HPDE6-E6E7 (cell line): Measurements from ENCODE around the gene GLRX.
A peak's percentile ranks its signal among the peaks of the same experiment; 100 is the strongest.
"Not testable (repeated sequence)": the region's sequence is repeated elsewhere in the genome, so short reads cannot be mapped to it uniquely, and the experiment has no call there.

Source experiments
- DNase-seq: peaks from one replicate; pipeline ENCODE4 v3.0.0; 2011; ENCODE audit warnings: missing footprints; ENCODE audit errors: extremely low spot score

The GLRX gene, protein sequence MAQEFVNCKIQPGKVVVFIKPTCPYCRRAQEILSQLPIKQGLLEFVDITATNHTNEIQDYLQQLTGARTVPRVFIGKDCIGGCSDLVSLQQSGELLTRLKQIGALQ

DNA sequence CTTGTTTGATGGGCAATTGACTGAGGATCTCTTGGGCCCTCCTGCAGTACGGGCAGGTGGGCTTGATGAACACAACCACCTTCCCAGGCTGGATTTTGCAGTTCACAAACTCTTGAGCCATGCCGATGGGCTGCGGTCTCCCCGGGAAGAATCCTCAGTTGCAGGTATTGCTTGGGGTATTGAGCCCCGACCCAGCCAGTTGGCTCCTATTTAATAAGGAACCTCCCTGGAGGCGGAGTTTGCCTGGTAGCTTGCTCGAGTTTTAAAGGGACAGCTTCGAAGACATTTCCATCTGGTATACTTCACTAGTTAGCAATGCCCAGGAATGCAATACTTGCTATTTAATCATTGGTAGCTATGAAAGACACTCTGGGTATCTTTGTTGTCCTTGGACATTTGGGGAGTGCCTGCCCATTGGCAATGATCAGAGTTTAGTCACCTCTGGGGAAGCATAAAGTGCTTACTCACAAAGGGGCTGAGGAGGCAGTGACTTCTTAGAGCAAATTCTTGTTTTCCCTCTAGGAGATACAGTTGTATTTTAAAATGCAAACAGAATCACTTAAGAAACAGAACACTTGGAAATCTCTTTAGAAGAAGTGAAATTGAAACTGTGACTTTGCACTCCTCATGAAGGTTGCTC, at the start of gene GLRX:
Gene GLRX (minus strand): TSS at position 185 of the 640 bp plus-strand sequence. CDS start 64 bp downstream, at position 121.
- peak; percentile 86 for DNase-seq

DNA sequence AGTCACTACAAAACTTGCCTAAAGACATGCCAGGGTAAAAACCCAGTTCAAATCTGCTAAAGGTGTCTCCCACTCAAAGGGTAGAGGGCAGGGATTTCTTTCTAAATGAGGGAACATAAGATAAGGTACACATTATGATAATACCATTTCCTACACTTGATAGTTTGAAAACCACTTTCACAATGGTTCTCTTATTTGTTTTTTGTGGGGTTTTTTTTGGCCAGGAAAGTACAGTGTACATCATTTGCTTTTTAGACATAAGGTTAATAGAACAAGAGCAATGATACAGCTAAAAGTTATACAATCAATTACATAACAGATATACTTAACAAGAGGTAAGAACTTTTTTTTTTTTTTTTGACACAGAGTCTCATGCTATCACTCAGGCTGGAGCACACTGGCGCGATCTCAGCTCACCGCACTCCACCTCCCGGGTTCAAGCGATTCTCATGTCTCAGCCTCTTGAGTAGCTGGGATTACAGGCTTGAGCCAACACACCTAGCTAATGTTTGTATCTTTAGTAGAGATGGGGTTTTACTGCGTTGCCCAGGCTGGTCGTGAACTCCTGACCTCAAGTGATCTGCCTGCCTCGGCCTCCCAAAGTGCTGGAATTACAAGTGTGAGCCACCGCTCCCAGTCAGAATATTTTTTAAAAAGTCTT, 48.8 kb upstream of the GLRX start:
- no peak for DNase-seq

DNA sequence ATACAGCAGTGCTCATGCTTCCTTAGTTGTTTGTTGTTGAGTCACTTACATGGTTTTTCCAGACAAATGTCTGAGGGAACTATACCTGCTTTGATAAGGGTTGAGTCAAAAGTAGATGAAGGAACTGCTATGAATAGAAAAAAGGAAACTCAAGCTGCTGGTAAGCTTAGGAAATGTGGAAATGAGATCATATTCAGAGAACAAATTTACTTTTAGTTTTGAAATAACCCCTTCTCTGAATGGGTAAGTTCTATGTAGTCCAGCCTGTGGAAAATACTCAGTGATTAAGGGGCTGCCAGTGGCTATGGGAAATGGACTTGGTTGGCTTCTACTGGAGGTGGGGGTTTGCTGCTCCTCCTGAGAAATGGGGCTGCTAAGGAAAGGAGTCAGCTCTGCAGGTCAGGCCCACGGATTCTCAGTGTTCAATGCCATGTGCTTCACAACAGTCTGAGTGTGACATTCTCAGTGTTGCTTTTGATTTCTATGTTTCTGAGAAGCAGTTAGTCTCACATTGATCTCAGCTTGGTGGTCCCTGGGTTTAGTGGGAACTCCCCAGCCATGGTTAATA, 47.7 kb upstream of the GLRX start:
- no peak for DNase-seq

DNA sequence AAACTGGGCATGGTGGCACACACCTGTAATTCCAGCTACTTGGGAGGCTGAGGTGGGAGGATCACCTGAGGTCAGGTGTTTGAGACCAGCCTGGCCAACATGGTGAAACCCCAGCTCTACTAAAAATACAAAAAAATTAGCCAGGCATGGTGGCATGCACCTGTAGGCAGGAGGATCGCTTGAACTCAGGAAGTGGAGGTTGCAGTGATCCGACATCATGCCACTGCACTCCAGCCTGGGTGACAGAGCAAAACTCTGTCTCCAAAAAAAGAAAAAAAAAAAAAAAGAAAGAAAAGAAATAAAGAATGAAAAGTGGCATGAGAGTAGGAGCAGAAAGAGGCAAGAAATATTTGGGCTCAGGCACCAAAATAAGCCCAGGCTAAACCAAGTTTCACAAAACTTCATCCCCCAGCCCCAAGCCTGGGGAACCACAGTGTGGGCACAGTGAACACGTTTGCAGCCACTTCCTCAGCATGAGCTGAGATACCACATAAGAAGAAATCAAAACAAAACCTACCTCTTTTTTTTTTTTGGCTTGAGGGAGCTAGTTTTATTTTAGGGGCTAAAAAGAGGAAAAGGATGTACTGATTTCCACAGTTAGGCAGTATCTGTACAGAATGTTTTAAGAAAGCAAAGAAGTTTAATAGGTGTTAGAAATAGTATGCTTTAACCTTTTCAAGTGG, 46.8 kb upstream of the GLRX start:
- DNase-seq: not testable (repeated sequence)

DNA sequence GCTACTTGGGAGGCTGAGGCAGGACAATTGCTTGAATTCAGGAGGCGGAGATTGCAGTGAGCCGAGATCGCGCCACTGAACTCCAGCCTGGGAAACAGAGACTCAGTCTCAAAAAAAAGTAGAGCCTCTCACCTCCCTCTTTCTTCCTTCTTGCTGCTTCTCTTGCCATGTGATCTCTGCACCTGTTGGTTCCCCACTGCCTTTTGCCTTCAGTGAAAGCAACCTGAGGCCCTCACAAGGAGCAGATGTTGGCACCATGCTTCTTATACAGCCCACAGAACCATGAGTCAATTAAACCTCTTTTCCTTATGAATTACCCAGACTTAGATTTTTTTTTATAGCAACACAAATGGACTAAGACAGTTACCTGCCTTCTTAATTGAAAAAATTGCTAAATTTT, 45.6 kb upstream of the GLRX start:
- DNase-seq: no peak

DNA sequence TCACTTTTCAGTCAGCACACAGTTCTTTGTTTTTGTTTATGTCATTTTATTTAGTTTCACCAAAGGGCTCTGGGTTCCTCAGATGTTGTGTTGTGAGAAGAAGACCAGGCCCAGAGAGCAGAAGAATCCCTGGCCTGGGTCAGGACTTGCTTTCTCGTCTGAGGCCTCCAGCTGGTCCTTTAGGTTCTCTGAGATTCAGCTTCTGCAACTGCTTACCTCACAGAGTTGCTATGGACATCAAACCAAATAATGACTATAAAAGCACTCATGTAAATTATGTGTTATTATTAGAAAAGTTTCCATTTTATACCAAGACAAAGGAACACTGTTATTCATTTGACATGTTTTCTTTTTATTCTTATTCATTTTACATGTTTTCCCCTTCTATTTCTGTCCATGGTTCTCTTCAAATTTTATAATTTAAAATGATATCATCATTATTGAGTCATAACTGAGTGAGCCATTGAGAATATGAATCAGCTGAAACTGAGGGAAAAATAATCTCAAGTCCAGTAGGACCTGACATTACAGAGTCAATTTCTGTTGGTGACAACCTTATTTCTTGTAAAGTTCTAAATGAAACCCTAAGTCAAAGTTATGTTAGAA, 44.0 kb upstream of the GLRX start:
- DNase-seq: no peak

DNA sequence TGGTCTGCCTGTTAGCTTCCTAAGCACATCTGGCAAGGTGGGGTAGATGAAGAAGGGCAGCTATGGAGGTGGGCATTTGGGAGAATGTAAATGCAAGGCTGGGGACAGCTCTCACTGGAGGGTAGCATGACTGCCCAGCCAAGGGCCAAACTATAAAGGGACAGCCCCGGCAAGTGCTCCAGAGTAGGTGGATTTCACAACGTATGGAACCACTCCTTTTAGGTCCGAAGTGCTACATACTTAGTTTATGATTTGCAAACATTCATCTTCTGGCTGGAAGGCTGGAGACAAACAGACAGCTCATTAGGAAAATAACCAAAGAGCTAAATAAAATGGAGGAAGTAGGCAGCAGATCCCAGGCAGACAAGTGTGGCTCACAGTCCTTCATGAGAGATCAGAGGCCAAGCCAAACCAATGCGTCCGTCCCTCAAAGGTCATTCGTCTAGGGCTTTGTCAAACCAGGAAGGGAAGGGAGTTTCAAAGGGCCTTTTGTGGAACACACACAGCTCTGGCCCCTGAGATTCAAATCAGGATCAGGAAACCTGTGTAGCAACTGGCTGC, 42.5 kb upstream of the GLRX start:
- DNase-seq: no peak

DNA sequence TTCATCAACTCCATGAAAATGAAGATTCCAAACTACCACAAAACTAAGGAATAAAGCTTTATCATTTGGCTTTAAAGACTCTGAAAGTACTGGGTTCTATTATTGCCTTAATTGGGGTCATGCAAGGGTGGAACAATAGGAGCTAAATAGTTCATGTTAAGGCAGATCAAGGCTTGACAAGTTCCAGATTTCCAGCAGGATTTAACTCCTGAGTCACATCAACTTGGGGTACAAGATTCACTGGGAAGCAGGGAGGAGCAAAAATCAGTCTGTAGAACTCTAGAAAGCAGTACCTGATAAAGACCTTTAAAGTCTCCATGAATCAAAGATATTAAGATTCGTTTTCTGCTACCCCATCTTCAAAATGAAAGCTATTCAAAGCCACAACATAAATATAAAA, 41.9 kb upstream of the GLRX start:
- no peak for DNase-seq

DNA sequence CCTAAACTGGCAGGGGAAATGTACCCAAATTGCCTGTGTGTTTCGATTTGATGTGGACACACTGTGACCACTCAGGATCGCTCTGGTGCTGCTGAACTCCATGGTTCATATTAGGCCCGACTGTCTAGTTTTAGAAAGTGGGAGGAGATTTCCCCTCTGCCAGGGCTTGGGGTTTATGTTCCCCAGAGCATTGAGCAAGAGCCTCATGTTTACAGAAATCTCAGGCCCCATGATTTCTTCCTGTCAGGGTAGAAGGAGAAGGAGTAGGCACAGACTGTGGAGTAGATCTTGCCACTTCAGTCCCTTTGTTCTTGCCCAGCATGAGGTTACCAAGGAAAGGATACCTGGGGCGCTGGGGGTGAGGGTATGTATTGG, 40.8 kb upstream of the GLRX start:
- no peak for DNase-seq

DNA sequence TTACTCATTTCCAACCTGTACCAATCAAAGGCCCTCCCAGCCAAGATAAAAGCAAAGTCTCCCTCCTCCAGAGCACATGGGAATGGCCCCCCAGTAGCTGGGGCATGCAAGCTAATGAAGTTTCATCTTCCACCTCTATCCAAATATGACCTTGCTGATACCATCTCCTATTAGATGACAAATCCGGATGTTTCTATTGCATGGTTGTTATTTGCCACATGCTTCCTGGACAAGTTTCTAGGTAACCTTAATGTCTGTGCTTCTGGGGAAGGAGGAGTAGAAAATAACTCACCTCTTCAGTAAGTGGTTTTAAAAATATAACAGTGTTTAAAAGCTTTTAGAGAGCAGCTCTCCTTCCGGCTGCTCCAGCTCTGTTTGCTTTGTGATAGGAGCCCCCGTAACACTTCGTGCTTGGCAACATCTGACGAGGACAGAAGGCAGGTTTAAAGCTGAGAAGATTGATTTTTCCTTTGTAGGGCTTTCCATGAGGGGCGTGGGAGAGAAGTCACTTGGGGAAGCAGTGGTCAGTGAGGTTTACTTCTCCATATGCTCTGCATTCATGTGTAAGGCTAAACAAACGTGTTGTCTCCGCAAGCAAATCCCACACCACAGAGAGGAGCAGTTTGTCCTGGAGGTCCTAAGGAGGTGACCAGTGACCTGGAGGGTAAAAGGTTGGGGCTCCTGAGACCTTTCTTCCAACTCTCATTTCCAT, 40.3 kb upstream of the GLRX start:
- no peak for DNase-seq

DNA sequence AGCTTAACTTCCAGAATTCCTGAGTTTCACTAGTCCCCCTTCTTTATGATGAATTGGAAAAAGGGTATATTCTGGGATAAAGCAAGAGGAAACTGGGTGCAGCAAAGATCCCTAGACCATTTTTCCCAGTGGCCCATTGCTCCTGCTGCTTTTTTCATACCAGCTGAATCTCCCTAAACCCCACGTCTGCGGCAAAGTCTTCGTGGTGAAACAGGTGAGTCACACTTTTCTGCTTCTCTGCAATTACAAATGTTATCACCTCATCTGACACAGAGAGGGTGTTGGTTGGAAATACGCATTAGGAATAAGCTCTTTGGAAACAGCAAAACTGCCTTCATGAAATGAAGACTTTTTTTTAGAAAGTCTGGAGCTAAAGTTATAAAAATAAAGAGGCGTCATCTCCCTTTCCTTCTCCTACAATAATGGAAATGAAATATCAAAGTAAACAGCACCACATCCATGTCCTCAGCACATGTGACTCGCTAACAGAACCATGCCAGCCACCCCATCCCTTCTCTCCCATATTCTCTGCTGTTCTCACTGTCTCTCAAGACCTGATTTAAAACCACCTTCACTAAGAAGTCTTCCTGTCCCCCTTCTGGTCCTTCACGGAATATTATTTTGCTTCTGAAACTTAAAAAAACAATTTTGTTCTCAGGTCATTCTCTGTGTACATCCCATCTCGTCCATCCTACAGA, 39.5 kb upstream of the GLRX start:
- peak; percentile 71 for DNase-seq

DNA sequence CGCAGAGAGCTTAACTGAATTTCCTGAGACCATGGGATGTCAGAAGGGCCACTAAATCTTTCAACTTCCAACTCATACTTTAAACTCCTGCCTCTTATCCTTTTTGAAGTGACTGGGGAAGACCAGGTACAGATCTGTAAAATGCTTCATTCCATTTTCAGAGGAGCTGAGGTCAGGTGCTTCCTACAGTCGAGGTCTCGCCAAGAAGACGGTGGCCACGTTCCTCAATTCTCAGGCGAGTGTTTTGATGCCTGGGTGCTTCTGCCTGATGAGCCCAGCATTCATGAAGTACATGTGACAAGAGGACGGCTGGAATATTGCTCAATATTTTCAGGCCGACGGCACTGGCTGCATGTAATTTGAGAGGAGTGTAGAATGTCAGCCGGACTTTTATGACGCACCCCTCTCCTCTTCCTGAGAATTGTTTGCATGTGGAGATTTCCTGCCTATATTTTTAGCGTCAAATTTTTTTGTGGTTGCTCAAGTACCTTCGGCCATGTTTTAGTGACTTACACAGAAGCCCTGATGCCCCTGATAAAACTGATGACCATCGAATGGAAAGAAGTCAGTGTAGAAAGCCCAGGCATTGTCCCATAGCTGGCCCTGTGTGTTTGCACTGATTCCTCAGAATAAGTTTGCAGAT, 38.8 kb upstream of the GLRX start:
- peak; percentile 77 for DNase-seq

DNA sequence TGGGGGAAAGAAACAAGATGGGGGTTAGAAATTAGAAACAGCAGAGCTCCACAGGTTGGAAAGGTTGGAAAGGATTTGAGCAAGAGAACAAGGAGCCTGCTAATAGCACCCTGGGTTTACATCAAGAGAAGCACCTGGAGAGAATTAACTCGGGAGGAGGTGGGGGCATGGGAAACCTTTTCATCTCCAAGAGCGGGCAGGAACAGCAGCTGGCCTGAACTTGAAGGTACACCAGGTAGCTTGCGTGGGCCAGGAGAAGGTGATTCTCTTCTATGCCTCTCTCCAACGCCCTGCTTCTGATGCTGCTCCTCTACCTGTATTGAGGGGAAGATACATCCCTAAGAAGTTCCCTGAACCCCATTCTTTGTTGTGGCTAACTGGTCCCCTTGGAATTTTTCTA, 37.1 kb upstream of the GLRX start:
- DNase-seq: no peak

DNA sequence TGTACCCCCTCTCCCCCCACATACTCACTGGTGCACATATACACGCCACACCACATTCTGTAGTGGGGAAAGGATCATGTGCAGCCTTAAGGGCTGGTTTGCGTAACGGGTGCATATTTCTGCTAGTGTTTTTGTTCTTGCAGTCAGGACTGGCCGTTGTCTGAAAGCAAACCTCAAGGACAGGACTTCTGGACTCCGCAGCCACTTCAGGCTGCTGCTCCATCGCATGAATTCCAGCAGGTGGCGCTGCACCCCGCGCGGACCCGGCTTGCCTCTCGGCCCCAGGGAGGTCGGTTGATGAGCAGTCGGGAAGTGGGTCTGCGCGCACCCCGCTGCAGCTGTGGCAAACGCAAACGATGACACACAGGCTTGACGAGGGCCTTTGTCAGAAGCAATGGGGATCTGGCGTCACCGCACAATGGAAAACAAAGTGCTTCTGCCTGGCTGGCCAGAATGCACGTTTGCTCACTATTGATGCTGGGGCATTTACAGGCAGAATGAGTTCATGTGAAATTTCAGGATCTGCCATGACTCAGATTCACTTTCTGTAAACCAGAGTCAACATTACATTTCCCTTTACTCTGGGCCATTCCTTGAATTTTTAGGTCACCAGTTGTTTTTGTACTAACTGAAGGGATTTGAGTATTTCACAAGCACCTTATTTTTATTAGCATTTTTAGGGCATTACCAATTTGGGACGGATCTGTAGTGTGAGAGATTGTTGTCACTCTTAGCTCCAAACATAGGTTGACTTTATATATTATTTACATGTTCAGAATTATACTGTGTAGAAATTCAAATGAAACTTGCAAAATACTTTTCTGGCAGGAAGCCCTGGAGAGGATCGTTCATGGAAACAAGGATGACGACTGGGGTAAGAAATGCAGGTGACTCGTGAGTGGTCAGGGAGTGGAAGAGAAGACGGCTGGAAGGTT, 36.4 kb upstream of the GLRX start:
- DNase-seq: peak; percentile 88

DNA sequence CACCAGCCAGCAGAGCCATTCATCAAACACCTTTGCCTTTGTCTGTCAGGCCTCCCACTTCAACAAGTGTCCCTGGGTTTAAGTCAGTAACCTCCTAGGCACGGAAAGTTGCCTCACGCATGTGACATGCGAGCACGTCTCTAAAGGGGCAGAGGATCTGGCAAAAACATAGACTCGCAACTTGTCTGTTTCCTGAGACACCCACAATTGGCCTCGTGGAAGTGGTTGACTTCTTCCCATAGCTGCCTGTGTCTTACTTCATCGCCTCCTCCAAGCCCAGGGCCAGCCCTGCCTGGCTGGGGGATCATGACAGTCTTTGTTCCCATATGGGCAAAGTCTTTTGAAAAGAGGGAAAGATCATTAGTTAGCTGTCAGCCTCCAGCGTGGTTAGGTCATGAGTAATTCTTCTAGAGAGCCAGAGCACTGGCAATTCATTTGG, 35.5 kb upstream of the GLRX start:
- no peak for DNase-seq

DNA sequence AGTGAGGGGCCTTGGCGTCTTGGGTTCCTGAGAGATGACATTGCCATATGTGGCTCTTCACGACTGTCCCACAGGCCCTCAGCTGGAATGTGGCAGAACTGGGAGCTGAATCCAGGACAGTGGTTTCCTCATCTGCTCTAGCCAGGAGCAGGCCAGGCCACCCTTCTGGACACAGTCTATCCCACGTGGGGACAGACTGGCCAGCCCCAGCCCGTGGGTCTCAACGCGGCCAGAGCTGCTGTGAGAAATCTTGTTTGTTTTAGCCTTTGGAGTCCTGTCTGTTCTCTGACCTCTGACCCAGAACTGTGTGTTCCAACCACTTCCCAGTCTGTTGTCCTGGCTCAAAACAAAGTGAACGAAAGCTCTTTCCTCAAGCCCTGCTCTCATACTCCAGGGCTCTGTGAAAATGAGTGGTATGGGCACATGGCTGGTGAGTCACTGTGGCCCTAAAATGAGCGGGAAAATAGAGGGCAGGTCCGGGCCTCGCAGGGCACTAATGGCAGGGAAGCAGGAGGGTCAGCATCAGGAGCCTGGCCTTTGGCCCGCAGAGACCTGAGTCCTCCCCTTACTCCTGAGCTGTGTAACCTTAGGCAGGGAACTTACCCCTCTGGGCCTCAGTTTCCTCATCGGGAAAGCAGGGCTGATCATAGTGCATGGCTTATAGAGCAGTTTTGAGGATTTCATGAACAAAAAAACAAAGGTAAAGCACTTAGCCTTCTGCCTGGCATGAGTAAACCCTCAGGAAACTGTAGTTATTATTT, 34.8 kb upstream of the GLRX start:
- no peak for DNase-seq

DNA sequence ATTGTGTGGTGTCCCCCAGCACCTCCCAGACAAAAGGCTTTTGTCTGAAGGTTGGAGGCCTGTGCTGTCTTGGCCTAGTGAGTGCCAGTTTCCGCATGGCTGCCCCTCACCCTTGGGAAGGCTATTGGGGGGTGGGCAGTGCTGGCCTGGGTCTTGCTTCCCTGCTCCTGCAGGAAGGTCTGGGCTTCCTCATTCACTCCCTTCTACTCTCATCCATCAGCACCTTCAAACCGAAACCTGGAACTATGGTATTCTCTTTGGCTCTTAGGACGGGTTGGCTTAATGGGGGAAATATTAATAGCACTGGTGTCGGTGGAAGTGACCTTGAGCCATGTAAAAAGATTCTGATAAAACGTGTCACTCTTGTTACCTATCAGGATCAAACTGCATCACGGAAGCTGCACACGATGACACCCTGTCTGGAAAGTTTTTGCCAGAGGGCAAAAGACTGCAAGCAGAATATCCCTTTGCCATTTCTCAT, 34.0 kb upstream of the GLRX start:
- no peak for DNase-seq

DNA sequence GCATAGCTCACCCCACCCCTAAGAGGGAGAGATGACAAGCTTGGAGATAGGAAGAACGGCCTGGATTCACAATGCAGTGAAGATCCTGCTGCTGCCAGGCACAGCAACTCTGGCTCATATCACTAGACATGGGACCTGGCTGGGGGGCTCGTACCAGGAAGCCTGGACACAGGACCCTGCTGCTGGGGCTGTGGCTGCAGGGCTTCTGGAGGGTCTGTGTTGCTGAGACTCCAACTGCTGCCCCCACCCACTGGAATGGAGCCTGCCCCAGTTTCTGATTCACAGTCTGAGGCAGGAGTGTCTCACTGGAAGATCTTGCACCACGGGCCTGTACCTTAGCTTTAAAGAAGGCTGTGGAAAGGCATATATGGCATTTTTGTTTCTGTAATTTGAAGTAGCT, 31.0 kb upstream of the GLRX start:
- no peak for DNase-seq
